Measurements from ENCODE around the gene KIRREL3.

The KIRREL3 gene

DNA sequence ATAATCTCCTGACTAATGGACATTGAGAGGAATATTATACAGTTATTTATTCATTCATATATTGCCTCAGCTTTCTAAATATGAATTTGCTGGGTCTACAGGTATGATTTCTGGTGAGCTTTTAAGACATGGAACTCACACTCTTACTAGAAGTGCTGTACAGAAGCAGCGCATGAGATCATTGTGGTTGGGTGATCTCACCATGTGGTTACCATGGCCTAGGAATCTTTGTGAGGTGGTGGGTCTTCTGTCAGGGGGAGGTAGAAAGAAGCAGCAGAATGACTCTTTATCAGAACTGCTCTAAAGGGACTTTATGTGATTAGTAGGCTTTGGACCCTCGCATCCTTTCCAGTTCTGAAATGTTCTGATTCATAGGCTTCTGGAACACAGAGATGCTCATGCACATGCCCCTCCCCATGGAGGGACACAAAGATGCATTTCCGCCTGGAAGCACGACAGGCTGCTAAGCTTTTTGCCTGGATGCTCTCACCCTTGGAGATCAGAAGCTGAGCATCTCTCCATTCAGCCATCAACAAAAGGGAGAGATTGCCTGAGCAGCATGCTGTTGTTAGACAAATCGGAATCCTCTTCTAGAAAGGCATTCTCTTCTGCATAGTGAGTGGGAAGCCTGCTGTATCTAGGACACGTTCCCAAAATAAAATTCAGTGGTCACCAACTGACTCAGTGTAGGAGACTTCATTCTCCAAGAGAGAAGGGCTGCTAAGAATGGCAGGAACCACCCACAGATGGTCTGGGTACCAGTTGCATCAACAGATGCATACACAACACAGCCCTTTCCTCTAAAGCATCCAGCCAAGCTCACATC is 51.3 kb downstream of the KIRREL3 start:
- DNase-seq: no peak

DNA sequence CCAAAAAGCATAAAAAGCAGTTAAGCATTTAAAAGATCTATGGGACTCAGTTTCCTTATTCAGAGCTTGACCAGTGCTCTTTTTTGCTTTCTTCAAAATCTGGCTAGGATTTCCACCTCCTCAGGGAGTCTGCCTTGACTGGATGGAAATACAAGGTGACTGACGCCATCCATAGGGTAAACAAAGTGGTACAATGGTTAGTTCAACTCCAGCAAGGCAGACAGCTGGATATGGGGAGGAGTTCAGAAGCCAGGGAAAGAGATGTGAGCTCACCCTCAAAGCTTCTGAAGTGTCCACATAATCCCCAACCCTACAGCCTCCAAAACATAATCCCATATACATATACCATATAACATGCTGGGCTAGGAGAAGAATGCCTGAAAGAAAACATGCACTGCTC is 52.0 kb downstream of the KIRREL3 start:
- DNase-seq: no peak

DNA sequence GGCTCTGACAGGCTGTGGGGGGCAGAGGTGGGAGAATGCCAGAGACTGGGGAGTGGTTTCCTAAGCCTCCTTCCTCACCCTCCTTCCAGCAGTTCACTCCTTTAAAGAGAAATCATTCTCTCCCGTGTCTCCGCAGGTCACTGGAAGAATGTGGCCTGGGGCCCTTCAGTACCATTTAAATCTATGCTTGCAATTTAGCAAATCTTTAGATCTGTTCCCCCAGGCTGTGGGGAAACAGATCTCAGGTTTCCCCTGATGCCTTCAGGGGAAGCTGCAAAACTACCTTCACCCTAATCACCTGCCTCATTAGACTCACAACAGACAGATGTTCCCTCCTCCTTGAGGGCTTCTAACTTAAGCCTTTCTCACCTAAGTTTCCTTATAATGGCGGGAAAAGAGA is 55.3 kb downstream of the KIRREL3 start:
- DNase-seq: no peak

DNA sequence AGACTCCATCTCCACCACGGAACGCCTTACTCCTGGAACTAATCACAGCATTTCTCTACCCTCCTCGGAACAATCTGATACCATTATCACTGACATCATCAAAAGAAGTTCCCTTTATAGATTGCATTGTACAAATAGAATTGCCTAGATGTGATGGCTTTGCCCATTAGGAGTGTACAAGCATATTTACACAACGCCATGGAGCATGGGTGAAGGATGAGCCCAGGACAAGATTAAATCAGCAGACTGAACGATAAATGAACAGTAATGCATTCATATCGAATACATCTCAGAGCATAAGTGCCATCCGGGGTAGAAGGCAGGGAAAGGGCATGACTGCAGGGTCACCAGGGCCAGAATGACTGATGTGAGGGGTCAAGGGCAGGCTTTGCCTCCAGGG is 57.3 kb downstream of the KIRREL3 start:
- DNase-seq: no peak

DNA sequence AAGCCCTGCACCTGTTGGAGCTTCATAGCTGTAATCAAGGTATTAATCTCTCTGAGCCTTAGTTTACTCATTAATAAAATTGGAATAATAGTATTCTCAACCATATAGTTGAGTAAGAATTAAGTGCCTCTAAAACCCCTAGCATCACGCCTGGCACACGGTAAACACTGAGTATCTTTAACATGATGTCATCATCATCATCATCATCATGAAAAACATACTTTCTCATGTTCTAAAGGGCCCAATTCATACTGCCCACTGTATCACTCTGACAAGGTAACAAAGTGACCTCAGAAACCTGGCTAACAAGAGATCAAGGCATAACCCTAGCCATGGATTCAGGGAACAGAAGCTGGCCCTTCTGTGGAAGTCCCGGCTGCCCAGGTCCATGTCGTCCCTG is 58.4 kb downstream of the KIRREL3 start:
- DNase-seq: no peak

DNA sequence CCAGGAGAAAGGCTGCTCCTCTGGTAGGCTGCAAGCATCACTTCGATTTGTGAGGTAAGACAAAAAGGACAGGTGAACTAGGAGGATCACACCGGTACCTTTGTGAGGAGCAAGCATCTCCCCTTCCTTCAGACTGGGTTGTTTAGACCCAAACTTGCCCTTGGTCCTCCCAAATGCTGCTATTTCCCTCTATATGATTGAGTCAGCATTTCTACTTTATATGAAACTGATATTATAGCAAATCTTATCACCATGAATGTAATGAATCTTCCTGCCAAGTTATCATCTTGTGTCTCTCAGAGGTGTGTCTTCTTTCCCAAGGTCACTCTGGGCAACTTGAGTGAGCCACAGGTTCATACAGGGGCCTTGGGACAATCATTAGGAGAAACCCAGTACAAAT is 61.0 kb downstream of the KIRREL3 start:
- no peak for DNase-seq

DNA sequence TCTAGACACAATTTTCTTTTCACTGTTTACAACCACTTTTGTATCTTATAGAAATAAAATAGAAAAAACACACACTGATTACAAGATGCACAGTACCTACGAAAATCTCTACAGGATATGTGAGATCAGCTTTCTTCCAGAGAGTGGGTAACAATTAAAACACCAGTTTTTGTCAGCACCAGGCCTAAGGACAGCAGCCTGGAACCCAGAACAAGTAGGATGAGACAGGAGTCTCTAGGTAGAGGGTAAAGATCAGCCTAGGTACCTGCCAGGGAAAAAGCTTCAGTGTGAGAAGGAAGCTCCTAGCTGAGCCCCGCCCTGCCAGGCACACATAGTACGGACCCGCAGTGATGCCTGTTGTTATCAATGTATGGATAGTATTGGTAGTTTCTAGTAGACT is 61.9 kb downstream of the KIRREL3 start:
- DNase-seq: no peak

DNA sequence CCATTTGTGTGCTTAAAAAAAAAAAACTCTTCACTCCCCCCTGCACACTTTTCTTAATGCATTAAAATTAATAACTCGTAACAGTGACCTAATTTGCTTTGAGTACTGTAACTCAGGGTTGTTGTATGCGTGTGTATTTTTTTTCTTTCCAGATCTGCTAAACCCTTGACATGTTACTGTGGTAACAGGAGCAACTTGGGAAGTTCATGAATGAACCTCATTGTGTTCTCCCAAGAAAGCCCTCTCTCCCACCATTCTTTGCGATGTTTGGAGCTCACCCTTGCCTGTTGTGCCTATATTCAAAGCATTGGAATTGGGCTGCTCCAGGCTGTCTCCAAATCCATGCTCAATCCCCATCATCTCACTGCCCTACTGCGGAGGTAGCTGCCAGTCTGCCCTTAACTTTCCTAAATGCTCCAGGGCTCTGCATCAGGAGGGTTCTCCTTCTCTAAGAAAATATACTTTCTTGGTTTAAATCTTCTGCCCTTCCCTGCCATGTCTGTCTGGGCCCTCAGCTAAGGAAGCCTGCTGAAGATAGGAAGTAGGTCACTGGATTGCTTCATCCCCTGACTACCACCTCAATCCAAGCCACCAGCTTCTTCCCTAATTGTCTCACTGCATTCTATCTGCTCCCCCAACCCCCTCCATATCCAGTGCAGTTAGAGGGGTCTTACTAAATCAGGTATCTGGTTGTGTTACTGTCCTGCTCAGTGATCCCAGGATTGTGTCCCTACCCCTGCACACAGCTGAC is 70.3 kb downstream of the KIRREL3 start:
- no peak for DNase-seq

DNA sequence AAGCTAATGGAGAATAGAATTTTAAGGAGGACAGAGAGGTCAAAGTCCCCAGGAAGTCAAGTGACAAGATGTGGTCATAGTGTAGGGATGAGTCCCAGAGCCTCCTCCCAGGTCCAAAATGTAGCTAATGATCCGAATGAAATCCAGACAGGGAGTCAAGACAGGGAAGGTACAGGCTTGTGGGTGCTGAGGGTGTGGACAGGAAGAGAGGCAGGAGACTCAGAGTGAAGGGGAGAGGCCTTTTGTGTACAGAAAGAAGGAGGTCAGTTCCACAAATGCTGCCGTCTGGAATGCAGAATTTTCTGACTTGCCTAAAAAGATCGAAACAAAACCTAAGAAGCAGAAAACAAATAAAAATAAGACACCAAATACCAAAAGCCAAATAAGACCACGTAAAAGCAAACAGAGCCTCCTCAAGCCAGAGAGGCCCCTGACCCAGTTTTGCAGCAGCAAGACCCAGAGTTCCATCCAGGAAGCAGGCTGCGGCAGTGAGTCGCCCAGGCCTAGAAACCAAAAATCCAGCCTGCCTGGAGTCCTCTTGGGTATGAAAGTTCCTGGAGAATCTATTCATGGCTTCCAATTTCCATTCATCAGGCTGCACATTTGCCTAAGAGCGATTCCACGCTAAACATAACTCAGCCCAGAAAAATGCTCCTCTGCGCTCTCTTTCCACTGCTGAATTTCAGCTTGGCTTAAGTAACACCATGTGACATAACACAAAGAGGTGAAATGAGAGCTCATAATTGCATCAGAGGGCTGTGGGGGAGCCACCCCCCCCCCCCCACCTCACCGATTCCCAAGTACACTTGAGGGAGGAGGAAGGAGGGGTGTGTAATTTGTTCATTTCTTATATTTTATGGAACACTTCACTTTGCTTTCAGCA is 71.2 kb downstream of the KIRREL3 start:
- DNase-seq: no peak

DNA sequence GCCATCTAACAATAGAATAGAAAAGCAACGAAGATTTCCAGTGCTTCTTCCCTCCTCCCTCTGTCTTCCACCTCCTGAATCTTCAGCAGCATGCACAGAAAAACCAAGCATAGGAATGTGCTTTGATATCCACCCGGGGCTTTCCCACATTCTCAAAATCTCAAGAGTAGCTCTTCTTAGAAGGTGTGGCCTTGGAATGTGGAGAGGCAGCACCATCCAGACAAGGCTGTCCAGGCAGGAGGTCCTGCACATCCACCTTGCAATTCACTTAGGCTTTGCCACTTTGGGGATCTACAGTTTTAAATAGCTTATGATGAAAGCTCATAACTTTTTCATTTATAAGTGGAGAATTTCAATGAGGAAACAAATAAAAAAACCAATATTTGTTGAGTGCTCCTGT is 72.9 kb downstream of the KIRREL3 start:
- no peak for DNase-seq

DNA sequence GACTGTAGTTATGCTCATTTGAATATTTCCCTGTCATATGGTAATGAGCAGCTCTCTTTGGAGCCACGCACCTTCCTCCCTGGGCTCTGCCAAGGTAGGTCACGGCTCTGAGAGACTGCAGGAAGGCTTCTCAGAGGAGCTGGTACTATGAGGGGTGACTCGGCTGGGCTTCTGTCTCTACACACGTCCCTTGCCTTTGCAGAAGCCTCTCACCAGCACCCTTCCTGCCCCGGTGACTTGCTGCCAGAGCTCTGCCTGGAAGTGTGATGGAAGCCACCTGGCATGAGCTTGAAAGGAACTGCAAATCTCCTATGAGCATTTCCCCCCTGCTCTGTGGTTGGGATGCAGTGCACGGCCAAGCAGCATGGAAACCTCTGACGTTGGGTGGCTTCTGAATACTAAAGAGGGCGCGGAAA is 74.2 kb downstream of the KIRREL3 start:
- DNase-seq: no peak

DNA sequence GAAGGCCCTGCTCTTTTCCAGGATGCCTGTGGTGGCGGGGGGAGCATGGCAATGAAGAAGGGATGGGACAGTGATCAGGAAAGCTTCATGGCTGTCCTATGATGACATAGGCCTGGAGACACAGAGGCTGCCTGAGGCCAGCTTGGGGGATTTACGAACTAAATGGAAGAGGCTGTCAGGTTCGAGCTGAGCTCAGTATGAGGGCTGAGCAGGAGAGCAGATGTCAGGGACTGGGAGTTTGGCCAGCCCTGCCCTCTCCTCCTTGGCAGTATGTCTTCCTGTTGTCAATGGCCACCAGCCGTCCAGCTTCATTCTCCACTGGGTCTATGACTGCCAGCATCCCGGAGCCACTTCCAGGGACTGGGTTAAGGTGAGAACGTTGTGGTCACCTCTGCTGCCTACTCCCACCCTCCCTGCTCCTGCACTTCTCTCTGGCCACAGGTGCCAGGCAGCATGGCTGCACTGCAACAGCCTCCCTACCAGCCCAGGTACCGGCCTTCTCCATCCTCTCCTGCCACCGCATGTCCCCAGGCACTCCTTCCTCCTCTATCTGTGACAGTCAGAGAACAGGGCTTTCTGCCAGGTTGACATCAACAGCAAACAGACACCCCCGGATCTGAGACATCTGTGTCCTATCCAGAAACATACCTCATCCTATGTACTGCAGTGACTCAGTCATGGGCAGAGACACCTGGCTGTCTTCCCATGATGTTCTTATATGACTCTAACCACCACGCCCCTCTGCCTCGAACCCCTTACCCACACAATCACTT is 75.1 kb downstream of the KIRREL3 start:
- DNase-seq: no peak

DNA sequence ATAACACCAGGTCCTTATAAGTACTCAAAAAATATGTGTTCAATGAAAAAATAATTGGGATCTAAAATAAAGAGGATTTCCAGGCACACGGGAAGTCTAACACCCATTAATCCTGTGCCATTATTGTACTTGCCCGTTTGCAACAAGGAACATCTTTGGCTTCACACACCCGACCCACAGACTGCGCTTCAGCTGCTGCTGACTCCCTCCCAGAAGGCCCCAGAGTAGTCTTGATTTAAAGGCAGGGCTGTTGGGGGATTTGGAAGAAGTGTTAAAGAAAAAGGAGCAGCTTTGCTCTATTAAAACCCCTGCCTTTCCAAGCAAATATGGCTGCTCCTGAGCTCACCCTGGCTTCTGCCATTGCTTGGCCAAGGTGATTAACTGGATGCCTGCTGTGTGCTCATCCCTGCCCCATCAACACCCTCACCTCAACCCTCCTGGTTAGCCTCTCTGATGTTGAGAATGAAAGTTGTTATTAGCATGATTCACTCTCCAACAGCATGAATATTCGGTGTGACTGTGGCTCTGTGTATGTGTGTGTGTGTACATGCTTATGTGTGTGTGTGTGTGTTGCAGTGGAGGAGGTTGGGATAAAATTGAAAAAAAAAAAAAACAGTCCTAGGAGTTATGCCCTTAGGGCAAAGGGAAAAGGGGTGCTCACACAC is 76.1 kb downstream of the KIRREL3 start:
- no peak for DNase-seq

DNA sequence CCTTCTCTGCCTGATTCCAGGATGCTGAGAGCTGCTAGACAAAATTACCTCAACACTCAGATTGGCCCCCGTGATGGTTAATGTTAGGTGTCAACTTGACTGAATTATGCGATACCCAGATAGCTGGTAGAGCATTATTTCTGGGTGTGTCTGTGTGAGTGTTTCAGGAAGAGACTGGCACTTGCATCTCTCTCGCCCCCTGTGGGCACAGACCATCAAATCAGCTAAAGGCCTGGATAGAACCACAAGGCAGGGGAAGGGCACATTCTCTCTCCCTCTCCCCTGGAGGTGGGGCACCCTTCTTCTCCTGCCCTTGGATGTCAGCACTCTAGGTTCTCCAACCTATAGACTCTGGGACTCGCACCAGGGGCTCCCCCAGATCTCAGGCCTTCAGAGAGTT is 79.7 kb downstream of the KIRREL3 start:
- no peak for DNase-seq

DNA sequence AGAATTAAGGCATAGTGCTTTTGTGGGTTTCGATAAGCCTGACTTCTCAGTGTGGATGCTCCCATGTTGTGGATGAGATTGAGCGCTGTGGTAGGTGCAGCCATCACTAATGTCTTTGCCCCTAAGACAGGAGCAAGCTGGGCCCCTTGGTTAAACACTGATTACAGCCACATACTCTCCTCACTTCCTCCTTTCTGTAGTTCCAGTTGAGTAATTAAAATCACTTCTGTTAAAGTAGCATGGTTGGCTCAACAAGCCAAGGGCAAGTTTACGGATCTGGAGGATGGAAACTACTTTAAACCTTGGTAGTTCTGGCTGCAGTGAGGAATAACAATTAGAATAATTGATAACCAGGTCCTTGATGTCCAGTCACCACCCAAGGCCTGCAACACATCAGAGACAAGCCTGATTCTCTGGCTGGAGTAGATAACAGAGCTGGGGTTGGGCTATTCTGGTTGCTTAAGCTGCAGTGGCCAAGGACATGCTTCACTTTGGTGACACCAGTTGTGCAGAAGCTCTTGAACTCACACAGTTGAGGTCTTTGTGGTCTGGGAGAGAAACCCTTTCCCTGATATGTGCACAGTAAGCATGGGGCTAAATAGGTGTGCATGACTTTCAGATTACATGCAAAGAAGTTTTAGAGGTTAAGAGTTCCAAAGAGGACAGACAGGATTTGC is 81.3 kb downstream of the KIRREL3 start:
- DNase-seq: no peak

DNA sequence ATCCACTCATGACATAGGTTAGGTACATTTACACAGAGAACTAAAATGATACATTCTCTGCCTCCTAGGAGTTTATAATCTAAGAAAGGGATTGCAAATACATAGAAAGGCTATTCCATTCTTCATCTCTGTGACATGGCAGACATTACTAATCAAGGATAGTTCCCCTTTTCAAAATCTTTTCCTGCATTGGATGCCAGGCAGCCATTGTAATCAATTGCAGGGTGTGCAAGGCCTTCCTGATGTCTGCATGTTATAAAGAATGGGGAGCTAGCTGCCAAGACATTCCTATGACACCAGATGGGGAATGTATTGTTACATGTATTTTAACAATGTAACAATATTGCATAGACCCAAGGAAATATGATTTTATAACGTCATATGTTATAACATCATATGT is 82.0 kb downstream of the KIRREL3 start:
- no peak for DNase-seq

DNA sequence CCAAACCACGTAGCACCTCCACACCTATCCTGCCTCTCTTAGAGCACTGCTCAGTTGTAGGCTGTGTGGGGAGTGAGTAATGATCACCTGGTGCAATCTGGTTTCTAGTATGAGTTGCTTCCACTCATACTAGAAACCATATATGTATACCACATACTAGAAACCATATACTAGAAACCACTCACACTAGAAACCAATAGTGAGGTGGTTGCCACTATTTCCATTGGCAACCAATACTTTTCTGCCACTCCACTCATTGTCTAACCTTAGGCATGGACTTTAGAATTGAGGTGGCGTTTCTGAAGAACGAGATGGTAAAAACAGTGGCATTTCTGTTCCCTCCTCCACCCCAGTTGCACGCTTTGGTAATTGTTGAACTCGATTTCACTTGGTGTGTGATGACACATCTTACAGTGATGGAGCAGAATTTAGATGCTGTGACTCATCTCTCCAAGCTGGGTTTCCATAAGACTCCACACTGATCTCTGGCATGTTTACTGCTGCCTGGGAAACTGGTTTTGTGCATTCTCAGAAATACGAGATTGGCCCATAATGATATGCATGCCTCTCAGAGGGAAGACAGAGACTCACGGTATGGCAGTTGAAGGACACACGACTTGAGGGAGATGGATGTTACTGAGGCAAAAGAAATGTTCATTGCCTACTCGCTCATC is 82.9 kb downstream of the KIRREL3 start:
- DNase-seq: no peak

DNA sequence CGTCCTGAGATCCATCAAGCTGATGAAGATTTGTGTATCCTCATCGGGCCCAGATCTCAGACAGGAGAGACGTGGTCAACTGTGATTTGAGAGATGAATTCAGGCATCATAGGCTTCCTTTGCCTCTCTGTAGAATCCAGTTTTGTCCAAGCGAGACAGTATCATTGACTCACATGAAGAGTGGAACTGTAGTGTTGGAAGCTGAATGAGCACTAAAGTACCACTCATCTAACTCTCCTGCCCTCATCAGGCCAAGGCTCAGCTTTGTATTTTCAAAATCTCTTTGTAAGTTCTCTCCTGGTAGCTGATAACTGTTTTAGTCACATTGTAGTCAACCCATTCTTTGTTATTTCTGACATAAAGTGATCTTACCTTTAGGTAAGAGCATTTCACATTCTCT is 85.1 kb downstream of the KIRREL3 start:
- no peak for DNase-seq

DNA sequence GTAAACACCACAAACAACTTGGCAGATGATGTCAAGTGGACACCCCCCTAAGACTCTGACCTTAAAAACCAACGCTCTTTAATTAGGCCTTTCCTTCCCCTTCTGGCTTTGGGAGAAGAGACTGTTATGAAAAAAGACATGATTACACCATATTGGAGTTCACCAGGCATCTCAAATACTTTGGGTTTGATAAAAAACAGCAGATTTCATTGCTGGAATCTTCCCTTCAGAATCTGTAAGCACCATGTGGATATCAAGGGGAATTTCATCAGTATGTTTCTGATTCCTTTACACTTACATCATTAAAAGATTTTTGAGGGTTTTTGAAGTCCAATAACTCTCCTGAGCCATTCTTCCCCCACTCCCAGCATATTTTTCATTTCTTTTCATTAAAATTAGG is 85.6 kb downstream of the KIRREL3 start:
- no peak for DNase-seq

DNA sequence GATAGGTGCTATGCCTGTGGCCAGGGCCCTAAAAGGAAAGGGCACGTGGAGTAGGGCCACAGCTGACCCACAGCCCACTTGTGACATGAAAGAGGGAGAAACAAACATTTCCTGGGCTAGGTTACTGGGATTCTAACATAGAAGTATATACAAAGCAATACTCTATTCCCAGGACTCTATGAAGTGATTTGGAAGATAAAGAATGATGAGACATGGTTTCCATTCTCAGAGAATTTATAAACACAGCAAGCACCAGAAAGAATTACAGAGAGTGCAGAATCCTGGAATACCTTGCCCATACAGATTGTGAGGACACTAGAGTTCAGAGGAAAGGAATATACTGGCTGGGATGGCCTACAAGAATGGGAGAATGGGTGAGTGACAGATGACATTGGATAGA is 86.4 kb downstream of the KIRREL3 start:
- no peak for DNase-seq

DNA sequence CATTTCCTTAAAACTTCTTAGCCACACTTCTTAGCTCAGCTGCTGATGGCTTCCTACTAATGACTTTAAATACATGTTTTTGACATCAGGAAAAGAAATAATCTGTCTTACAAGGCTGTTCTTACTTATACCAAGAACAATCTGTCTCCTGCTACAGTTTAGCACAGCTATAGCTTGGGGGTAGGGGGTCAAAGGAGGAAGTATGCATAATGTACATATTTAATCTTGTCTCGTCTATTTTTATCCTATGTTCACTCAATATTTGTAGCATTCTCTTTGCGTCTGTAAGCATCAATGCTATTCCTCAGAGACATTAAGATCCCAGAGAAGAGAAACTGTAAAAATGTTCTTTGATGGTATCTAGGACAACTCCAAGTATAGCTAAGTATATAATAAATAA is 96.0 kb downstream of the KIRREL3 start:
- DNase-seq: no peak

All from AML-193 (cell line).